Activated CD4-positive, CD25-positive, alpha-beta regulatory T cell treated with anti-CD3 and anti-CD28 coated beads, Interleukin-2, amount 50 U/mL, for 16 hours (primary cell): ENCODE measurements around the gene FBXL7.

Experiments used
- DNase-seq: peaks from one replicate; pipeline ENCODE4 v3.0.0-alpha.2; 2020; ENCODE audit warnings: low read depth, low spot score

FBXL7 gene

GRCh38 chr5:15762668-15763067 is 262.7 kb downstream of the FBXL7 start:
- DNase-seq: no peak

DNA sequence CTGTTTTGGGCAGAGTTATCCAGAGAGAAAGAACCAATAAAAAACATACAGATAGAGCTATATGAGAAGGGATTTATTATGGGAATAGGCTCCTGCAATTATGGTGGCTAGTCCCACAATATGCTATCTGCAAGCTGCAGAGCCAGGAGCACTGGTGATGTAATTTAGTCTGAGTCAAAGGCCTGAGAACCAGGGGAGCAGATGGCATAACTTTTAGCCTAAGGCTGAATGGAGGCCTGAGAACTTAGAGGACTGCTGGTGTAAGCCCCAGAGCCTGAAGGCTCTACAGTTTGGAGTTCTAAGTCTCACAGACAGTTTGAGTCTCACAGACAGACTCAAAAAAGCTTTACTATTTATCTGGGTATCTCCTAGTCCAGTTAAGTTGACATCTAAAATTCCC is 263.8 kb downstream of the FBXL7 start:
- DNase-seq: no peak

GRCh38 chr5:15768936-15769335 is 269.0 kb downstream of the FBXL7 start:
- DNase-seq: no peak

DNA sequence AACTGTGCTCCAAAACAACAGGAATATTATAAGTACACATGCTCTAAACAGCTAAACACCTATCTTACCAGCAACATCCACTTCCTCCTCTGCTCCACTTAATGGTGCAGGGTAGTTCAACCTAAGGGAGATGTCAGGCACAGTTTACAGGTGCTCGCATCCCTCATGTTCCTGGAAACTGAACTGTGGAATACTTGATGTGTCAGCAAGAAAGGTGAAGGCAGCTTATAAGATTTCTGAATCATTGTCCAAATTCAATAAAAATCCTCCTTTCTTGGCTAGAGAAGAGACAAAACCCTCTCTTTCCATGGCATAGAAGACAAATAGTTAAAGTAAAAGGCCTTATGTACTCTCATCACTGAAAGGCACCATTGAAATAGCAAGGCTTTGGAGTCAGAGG is 272.2 kb downstream of the FBXL7 start:
- DNase-seq: no peak

GRCh38 chr5:15774632-15775031 is 274.7 kb downstream of the FBXL7 start:
- DNase-seq: no peak

- no peak for DNase-seq
Observed at GRCh38 chr5:15776346-15776745, 276.4 kb downstream of the FBXL7 start.

DNA sequence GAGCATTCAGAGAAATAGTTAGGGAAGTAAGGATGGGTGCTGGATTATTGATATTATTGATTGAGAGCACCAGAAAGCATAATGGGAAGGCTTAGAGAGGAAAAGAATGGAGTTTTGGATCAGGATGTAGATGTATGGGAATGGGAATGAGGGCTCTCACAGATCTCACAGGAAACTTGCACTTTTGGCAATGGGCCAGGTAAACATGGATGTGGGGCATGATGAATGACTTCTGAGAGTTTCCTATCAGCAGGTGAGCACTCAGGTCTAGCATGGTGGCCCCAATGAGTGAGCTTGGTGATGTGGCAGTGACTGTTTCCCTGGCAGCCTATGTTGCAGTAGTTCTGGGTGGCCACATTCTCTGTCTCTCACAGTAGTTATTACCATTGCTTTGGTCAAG is 283.8 kb downstream of the FBXL7 start:
- DNase-seq: no peak

- no peak for DNase-seq
Observed at GRCh38 chr5:15785531-15785981, 285.6 kb downstream of the FBXL7 start.

DNA sequence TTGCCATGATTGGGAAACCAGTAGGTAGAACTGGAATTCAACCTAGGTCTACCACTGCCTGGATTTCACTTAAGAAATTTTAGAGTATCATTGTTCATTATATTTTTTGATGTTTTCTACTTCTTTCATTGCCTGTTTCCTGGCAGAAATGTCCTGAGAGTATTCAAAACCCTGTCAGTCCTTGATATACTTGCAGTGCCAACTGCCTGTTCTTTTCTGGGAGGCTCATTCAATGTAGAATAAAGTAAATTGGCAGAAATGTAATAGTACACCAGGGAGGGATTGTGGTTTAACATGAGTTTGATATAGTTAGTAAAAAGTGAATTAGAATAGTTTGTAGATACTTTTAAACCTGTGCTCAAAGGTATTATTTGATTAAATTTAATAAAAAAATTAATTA is 286.3 kb downstream of the FBXL7 start:
- no peak for DNase-seq

DNA sequence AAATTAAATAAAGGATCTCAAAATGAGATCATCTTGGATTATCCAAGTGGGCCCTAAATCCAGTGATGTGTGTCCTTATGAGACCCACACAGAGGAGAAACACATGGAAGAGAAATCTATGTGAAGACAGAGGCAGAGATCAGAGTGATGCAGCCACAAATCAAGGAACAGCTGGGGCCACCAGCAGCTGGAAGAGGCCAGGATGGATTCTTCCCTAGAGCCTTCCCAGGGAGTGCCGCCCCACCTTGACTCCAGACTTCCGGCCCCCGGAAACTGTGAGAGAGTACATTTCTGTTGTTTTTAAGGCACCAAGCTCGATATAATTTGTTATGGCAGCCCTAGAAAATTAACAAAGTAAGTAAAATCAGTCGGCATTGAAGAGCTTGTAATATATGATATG is 286.9 kb downstream of the FBXL7 start:
- DNase-seq: no peak

DNA sequence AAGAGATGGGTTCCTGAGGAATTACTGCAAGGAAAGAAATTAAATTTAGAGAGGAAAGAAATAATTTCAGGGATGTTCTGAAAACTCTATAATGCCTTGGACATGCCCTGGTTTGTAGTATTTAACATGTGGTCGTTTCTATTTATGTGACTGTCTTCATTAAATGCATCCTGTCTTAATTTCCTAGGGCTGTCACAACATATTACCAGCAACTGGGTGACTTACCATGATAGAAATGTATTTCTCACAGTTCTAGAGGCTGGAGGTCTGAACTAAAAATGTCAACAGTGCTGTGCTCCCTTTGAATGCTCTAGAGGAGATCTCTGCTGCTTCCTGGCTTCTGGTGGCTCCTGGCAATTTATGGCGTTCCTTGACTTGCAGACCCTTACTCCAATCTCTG is 287.7 kb downstream of the FBXL7 start:
- no peak for DNase-seq

- no peak for DNase-seq
Observed at GRCh38 chr5:15789642-15790041, 289.7 kb downstream of the FBXL7 start.

DNA sequence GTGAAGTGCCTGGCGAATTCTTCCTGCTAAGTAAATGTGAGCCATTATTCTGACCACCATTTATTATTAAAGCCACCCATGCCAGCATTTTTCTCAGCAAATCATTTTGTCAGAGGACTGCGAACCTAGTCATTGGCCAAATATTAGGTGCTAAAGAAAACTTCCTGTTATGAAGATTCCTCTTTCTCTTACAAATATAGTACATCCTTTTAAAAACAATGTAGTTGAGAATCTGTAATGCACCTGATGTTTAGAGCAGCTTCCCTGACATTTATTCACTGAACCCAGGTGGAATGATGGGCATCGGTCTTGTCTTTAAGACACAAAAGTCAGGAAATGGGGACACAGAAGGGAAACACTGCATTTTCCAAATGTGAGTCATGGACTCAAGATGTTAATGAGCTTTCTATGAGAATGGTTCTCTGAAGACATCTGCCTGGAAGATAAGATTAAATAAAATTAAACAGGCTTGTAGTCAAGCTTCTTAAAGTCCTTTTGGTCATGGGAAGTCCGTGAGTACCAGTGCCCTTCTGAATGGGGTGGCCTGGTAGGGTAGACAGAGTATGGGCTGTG is 290.6 kb downstream of the FBXL7 start:
- no peak for DNase-seq

DNA sequence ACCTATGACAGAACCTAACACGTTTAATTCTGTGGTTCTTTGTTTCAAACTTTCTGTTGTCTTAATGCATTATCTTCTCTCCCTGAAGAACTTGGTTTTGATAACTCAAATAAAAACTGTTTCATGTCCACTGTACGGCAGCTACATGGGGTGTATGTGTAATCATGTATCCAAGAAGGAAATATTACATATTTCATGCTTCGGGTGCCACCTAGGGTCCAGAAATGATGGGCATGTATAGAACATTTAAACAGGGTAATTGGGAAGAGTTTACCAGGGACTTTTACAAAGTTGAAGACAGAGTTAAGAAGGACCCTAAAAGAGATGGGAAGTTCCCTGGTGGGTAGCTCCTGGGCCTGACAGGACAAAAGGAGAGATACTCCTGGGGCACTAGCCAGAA is 291.3 kb downstream of the FBXL7 start:
- no peak for DNase-seq

DNA sequence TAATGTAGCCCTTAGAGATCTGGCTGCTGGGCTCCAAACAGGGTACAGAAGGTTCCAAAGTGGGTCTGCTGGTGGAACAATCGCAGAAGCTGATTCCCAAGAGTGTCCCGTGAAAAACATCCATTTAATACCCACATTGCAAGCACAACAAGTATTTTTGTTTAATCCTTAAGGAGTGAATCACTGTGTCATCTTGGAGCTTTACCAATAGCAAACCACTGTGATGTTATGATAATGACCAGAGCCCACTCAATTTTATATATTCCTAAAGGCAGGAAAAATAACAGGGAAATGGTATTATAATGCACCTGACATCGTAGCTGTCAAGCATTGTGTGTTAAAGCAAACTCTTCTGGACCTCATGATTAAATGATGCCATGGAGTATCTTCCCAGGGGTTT is 291.9 kb downstream of the FBXL7 start:
- DNase-seq: no peak

- no peak for DNase-seq
Observed at GRCh38 chr5:15794052-15794985, 294.3 kb downstream of the FBXL7 start.

- no peak for DNase-seq
Observed at GRCh38 chr5:15796096-15796495, 296.1 kb downstream of the FBXL7 start.

- DNase-seq: no peak
Observed at GRCh38 chr5:15796557-15796956, 296.6 kb downstream of the FBXL7 start.

- DNase-seq: no peak
Observed at GRCh38 chr5:15797116-15797515, 297.1 kb downstream of the FBXL7 start.

DNA sequence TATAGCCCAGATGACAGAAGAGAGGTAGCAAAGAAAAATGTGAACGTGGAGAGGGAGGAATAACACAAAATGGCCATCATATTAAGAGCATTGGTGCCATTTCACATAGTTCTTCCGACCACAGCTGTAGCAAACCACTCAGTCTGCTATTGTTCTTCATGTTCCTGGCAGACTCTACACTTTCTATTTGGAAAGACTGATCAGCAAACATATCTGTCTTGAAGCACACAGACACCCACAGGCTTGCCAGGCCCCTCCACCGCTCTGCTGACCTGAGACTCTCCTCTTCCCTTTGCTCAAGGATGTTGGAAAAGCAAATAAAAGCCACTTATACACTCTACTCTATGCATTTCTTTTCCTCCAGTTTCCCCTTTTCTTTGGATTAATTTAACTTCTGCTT is 298.0 kb downstream of the FBXL7 start:
- no peak for DNase-seq

DNA sequence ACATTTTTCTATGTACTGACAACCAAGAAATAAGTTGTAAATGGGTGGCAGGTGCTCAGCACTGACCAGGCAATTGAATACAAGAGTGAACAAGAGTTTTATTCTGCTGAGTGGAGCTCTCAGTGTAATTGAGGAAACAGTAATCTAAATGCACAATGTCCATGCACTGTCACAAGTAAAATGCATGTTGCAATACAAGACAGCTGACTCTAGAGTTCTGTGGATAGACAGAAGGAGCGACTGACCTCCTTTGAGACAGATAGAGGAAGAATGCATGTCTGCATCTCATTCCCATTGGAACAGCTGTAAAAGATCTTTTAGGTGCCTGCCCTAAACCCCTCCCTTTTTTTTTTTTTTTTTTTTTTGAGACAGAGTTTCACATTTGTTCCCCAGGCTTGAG is 299.0 kb downstream of the FBXL7 start:
- DNase-seq: no peak

GRCh38 chr5:15799612-15800011 is 299.6 kb downstream of the FBXL7 start:
- DNase-seq: no peak

DNA sequence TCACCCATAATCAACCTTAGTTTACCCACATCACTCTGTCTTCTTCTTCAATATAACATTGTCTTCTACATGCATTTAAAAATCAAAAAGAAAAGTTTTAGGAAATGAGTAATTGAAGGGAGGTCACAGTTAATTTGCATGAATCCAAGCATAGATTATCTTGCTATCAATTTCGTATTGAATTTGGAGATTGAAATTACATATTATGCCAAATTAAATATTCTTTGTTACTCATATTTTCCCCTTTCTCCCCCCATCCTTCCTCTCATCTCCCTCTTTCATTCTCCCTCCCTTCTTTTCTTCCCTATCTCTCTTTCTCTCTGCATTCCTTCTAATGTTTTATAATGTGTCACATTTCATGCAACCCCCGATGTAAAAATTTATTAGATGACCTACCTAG is 303.3 kb downstream of the FBXL7 start:
- no peak for DNase-seq
